ENCODE results near the gene IFNAR1.
A peak's percentile ranks its signal among the peaks of the same experiment; 100 is the strongest.
"Not testable (repeated sequence)": the region's sequence is repeated elsewhere in the genome, so short reads cannot be mapped to it uniquely, and the experiment has no call there.

Gene IFNAR1

DNA sequence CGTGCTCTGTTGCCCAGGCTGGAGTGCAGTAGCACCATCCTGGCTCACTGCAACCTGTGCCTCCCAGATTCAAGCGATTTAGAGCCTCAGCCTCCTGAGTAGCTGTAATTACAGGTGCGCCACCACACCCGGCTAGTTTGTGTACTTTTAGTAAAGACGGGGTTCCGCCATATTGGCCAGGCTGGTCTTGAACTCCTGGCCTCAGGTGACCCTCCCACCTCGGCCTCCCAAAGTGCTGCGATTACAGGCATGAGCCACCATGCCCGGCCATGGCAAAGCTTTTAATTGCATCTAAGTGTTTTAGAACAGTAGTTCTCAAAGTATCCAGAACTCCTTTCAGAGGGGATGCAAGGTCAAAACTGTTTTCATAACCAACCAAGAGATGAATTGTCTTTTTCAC lies 53.3 kb downstream of the IFNAR1 start:
- no peak for DNase-seq (ENCODE audit: extremely low read depth, low read depth)
- TF ChIP-seq, protein P1, sequence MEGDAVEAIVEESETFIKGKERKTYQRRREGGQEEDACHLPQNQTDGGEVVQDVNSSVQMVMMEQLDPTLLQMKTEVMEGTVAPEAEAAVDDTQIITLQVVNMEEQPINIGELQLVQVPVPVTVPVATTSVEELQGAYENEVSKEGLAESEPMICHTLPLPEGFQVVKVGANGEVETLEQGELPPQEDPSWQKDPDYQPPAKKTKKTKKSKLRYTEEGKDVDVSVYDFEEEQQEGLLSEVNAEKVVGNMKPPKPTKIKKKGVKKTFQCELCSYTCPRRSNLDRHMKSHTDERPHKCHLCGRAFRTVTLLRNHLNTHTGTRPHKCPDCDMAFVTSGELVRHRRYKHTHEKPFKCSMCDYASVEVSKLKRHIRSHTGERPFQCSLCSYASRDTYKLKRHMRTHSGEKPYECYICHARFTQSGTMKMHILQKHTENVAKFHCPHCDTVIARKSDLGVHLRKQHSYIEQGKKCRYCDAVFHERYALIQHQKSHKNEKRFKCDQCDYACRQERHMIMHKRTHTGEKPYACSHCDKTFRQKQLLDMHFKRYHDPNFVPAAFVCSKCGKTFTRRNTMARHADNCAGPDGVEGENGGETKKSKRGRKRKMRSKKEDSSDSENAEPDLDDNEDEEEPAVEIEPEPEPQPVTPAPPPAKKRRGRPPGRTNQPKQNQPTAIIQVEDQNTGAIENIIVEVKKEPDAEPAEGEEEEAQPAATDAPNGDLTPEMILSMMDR (IDR thresholded peaks at IDR 0.05; ENCODE audit: low read depth, low read length, missing control alignments) = no peak

DNA sequence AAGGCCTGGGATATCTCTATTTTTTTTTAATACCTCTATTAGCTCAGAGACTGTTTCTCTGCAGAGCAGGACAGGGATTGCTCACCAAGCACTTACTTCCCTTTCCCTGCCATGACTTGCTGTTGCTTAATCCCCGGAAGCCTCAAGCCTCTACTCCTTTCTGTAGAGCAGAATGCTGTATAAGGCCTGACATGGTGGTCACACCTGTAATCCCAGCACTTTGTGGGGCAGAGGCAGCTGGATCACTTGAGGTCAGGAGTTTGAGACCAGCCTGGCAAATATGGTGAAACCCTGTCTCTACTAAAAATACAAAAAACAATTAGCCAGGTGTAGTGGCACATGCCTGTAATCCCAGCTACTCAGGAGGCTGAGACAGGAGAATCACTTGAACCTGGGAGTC lies 55.2 kb downstream of the IFNAR1 start:
- not testable (repeated sequence) for H3K4me3 ChIP-seq (replicated peaks; ENCODE audit: low read depth, low read length); DNase-seq (ENCODE audit: extremely low read depth, low read depth)

More for the DNA sequence above, 53.3 kb downstream of the IFNAR1 start:
- H3K4me3 ChIP-seq (replicated peaks; ENCODE audit: low read depth, low read length) = no peak overlapping the region

DNA sequence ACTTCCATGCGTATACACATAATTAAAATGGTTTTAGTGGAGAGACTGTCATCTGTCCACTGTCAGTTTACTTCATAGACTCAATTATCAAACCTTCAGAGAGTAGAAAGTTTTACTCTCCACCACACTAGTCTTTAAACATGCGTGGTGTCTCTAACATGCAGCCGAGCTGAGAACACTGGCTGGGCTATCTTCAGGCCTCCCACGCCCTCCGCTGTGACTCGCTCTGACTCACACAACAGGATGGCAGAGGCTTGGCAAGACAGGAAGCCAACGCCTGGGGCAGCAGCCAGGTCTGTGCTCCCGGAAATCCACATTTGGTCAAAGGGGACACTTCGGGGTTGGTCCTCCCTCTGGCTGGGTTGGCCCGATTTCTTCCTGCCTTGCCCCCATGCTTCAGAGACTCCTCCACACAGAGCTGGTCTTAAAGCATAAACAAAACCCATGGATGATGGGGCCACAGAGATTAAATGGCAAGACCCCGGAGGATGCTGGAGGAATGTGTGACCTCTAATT lies 55.8 kb downstream of the IFNAR1 start:
- TF ChIP-seq, protein P1 (IDR thresholded peaks at IDR 0.05; ENCODE audit: low read depth, low read length, missing control alignments) = no peak
- peak; percentile 92 for DNase-seq (ENCODE audit: extremely low read depth, low read depth)
- H3K4me3 ChIP-seq (replicated peaks; ENCODE audit: low read depth, low read length) = no peak overlapping the region

DNA sequence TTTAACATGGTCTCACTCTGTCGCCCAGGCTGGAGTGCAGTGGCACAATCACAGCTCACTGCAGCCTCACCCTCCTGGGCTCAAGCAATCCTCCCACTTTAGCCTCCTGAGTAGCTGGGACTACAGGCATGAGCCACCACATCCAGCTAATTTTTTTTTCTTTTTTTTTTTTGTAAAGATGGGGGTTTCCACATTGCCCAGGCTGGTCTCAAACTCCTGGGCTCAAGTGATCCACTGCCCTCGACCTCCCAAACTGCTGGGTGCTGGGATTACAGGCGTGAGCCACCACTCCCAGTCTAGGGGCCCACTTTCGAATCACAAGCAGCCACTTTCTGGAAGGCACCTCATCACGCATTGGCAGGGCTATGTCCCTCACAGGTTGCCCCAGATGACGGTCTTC lies 56.6 kb downstream of the IFNAR1 start:
- not testable (repeated sequence) for H3K4me3 ChIP-seq (replicated peaks; ENCODE audit: low read depth, low read length)

DNA sequence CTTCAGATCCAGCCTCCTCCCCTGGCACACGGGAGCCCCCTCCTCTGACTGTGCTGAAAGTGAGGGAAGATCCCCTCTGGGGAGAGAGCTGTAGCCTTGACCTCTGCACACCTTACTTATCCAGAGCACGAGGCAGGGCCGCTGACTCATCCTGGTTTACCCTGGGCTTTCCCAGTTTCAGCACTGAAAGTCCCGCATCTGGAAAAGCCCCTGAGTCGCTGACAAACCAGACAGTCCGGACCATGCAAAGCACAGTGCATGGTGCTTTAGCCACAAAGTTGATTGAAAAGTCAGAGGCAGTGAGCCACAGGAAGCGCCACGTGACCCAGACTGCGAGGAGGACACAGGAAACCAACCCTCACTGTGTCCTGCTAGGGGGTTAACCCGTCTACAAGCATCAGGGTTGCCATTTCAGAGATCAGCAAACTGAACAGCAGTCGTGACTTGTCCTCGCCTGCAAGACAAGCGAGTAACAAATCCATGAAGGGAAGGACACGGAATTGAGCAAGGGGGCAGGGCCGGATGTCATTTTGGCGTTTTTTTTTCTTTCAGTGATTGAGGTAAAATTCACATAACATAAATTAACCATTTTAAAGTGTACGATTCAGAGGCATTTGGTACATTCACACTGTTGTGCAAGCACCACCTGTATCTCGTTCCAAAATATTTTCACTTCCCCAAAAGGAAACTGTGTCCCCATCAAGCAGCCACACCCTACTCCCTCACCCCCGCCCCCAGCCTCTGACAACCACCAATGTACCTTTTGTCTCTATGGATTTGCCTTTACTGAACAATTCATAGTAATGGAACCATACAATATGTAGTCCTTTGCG lies 58.5 kb downstream of the IFNAR1 start:
- H3K4me3 ChIP-seq (replicated peaks; ENCODE audit: low read depth, low read length) = no peak overlapping the region
- peak; percentile 87 for DNase-seq (ENCODE audit: extremely low read depth, low read depth)
- TF ChIP-seq, protein P1 (IDR thresholded peaks at IDR 0.05; ENCODE audit: low read depth, low read length, missing control alignments) = no peak

More for the DNA sequence above, 56.6 kb downstream of the IFNAR1 start:
- not testable (repeated sequence) for DNase-seq (ENCODE audit: extremely low read depth, low read depth)

DNA sequence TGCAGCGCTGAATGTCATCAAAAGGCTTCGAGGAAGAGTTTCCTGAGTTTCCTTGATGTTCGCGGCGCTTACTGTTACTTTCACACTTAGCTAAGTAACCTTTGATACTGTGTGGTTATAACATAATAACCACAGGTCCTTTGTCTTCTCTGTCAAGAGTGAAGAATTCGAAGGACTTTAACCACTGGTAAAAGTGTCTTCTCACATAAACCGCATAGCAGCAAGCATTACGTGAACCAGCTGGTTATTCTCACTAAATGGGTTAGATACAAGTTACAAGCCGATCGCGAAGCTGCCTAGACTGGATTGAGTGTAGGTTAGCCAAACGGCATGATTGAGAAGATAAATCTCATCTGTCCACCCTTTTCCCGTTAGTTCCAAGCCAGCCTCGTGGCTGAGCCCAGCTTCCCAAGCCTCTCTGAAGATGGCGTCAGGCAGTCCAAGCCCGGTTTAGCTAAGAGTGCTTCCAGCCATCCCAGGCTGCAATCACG lies 60.1 kb downstream of the IFNAR1 start:
- TF ChIP-seq, protein P1 (IDR thresholded peaks at IDR 0.05; ENCODE audit: low read depth, low read length, missing control alignments) = no peak
- no peak for DNase-seq (ENCODE audit: extremely low read depth, low read depth)
- H3K4me3 ChIP-seq (replicated peaks; ENCODE audit: low read depth, low read length) = no peak overlapping the region

DNA sequence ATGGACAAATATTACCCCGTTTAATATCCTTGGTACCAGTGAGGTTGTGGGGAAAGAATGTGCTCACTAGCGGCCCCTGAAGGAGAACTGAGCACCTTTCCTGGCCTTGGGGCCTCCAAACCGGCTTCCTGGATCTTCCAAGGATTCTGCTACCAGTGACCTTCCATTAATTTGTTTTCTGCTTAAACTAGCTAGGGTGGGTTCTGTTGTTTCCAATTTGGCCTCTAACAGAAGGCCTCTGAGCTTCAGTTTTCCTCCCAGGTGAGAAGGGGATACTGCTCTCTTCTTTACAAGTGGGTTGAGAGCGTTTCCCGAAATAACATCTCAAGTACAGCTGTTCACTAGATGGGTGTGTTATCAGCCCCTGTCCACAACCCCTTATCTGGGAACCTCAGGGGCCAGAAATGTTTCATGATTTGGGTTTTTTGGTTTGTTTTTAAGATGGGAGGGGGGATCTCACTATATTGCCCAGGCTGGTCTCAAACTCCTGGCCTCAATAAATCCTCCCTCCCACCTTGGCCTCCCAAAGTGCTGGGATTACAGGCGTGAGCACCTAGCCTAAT lies 61.5 kb downstream of the IFNAR1 start:
- no peak for DNase-seq (ENCODE audit: extremely low read depth, low read depth)
- TF ChIP-seq, protein P1 (IDR thresholded peaks at IDR 0.05; ENCODE audit: low read depth, low read length, missing control alignments) = peak; percentile 44
- H3K4me3 ChIP-seq (replicated peaks; ENCODE audit: low read depth, low read length) = no peak overlapping the region

Measured in HFF-Myc (cell line).